Skeletal muscle tissue (tissue), 4 donors: ENCODE results near the gene KRT35. TPM values are rescaled to one million over a fixed set of nuclear protein-coding genes. Genes with fewer than 3 reads are reported as not detected.

Experiments used
- H3K27ac ChIP-seq: one replicate; pipeline ENCODE4 v1.7.0; 2013; ENCODE audit warnings: mild to moderate bottlenecking, low read depth, low read length, inconsistent platforms
- H3K27me3 ChIP-seq, 3 donors: one replicate each; pipeline ENCODE4 v1.7.0; 2013; ENCODE audit warnings: low read length in 3 of 3; ENCODE audit not compliant: control insufficient read depth in 3 of 3, insufficient read depth in 3 of 3
- H3K36me3 ChIP-seq, 3 donors: one replicate each; pipeline ENCODE4 v1.7.0; 2013; ENCODE audit warnings: low read length in 3 of 3; ENCODE audit not compliant: control insufficient read depth in 3 of 3, insufficient read depth in 3 of 3
- H3K4me1 ChIP-seq, 3 donors: one replicate each; pipeline ENCODE4 v1.7.0; 2013; ENCODE audit warnings: low read length in 3 of 3, mild to moderate bottlenecking in 3 of 3; ENCODE audit not compliant: control insufficient read depth in 3 of 3, insufficient read depth in 3 of 3
- H3K4me3 ChIP-seq, 3 donors: one replicate each; pipeline ENCODE4 v1.7.0; 2013; ENCODE audit warnings: low read length in 3 of 3
- H3K9ac ChIP-seq, 3 donors: one replicate each; pipeline ENCODE4 v1.7.0; 2013; ENCODE audit warnings: low read length in 3 of 3, mild to moderate bottlenecking in 3 of 3, moderate library complexity in 2 of 3, low read depth in 1 of 3
- H3K9me3 ChIP-seq, 3 donors: one replicate each; pipeline ENCODE4 v1.7.0; 2013; ENCODE audit warnings: low read length in 3 of 3; ENCODE audit not compliant: control insufficient read depth in 3 of 3
- total RNA-seq: library from RNA; depleted of rRNA; stranded (reverse); fragments of >200 nt; gene quantifications from one replicate; pipeline ENCODE4 v1.2.3, GENCODE V29; 2014
- donor health status: Osteomylitis.

The KRT35 gene
- total RNA-seq, 1 donor from 2014 or later, result not detected

- Histone ChIP-seq H3K27ac (no peak overlapping the region), H3K27me3 (peaks cover 0 to 13% (median 3%) of the 10 kb centered on the region in 3 donors), H3K9ac (no peak overlapping the region), H3K4me1 (peaks cover 0 to 4% (median 0%) of the 10 kb centered on the region in 3 donors), H3K4me3 (no peak overlapping the region), H3K9me3 (no peaks in the 10 kb centered on the region), H3K36me3 (no peaks in the 10 kb centered on the region)
Observed at GRCh38 chr17:41457676-41458075, 23.3 kb downstream of the KRT35 start.

GRCh38 chr17:41456204-41456603 is 24.7 kb downstream of the KRT35 start:
- Histone ChIP-seq H3K9ac (no peak overlapping the region), H3K36me3 (no peaks in the 10 kb centered on the region), H3K27ac (no peak overlapping the region), H3K27me3 (peaks cover 0 to 10% (median 8%) of the 10 kb centered on the region in 3 donors), H3K9me3 (no peaks in the 10 kb centered on the region), H3K4me1 (no peaks in the 10 kb centered on the region), H3K4me3 (no peak overlapping the region)

GRCh38 chr17:41455236-41455635 is 25.7 kb downstream of the KRT35 start:
- H3K9me3 ChIP-seq, result no peaks in the 10 kb centered on the region
- no peak overlapping the region for H3K4me3 ChIP-seq
- no peak overlapping the region for H3K27ac ChIP-seq
- peaks cover 0 to 10% (median 7%) of the 10 kb centered on the region in 3 donors for H3K27me3 ChIP-seq
- H3K4me1 ChIP-seq, result no peaks in the 10 kb centered on the region
- no peaks in the 10 kb centered on the region for H3K36me3 ChIP-seq
- H3K9ac ChIP-seq, result no peak overlapping the region

GRCh38 chr17:41453066-41453465 is 27.9 kb downstream of the KRT35 start:
- H3K36me3 ChIP-seq, result no peaks in the 10 kb centered on the region
- H3K4me1 ChIP-seq, result no peaks in the 10 kb centered on the region
- no peak overlapping the region for H3K4me3 ChIP-seq
- no peak overlapping the region for H3K9ac ChIP-seq
- H3K27me3 ChIP-seq, result peaks cover 0 to 13% (median 8%) of the 10 kb centered on the region in 3 donors
- H3K27ac ChIP-seq, result no peak overlapping the region
- H3K9me3 ChIP-seq, result no peaks in the 10 kb centered on the region

GRCh38 chr17:41452281-41452680 is 28.7 kb downstream of the KRT35 start:
- no peaks in the 10 kb centered on the region for H3K9me3 ChIP-seq
- H3K27ac ChIP-seq, result no peak overlapping the region
- H3K4me3 ChIP-seq, result no peak overlapping the region
- no peaks in the 10 kb centered on the region for H3K4me1 ChIP-seq
- H3K27me3 ChIP-seq, result peaks cover 0 to 18% (median 10%) of the 10 kb centered on the region in 3 donors
- no peaks in the 10 kb centered on the region for H3K36me3 ChIP-seq
- H3K9ac ChIP-seq, result no peak overlapping the region

GRCh38 chr17:41451154-41451728 is 29.7 kb downstream of the KRT35 start:
- Histone ChIP-seq H3K36me3 (no peaks in the 10 kb centered on the region), H3K27me3 (peaks cover 0 to 13% (median 10%) of the 10 kb centered on the region in 3 donors)

GRCh38 chr17:41449008-41449407 is 31.9 kb downstream of the KRT35 start:
- H3K9me3 ChIP-seq, result no peaks in the 10 kb centered on the region
- peaks cover 0 to 16% (median 12%) of the 10 kb centered on the region in 3 donors for H3K27me3 ChIP-seq
- H3K4me3 ChIP-seq, result no peak overlapping the region
- no peak overlapping the region for H3K27ac ChIP-seq
- no peaks in the 10 kb centered on the region for H3K36me3 ChIP-seq
- no peak overlapping the region for H3K9ac ChIP-seq
- H3K4me1 ChIP-seq, result no peaks in the 10 kb centered on the region

More at GRCh38 chr17:41451154-41451728, 29.7 kb downstream of the KRT35 start:
- H3K9me3 ChIP-seq, result no peaks in the 10 kb centered on the region
- H3K4me1 ChIP-seq, result no peaks in the 10 kb centered on the region
- no peak overlapping the region for H3K27ac ChIP-seq
- no peak overlapping the region for H3K4me3 ChIP-seq
- no peak overlapping the region for H3K9ac ChIP-seq

GRCh38 chr17:41448506-41448905 is 32.4 kb downstream of the KRT35 start:
- Histone ChIP-seq H3K36me3 (no peaks in the 10 kb centered on the region), H3K27me3 (peaks cover 0 to 16% (median 12%) of the 10 kb centered on the region in 3 donors)

GRCh38 chr17:41446806-41447205 is 34.1 kb downstream of the KRT35 start:
- Histone ChIP-seq H3K9me3 (no peaks in the 10 kb centered on the region), H3K9ac (no peak overlapping the region), H3K4me1 (no peaks in the 10 kb centered on the region), H3K27ac (no peak overlapping the region), H3K27me3 (peaks cover 0 to 16% (median 10%) of the 10 kb centered on the region in 3 donors), H3K4me3 (no peak overlapping the region), H3K36me3 (no peaks in the 10 kb centered on the region)

More at GRCh38 chr17:41448506-41448905, 32.4 kb downstream of the KRT35 start:
- H3K4me3 ChIP-seq, result no peak overlapping the region
- H3K4me1 ChIP-seq, result no peaks in the 10 kb centered on the region
- H3K27ac ChIP-seq, result no peak overlapping the region
- no peaks in the 10 kb centered on the region for H3K9me3 ChIP-seq
- no peak overlapping the region for H3K9ac ChIP-seq

GRCh38 chr17:41444640-41445039 is 36.3 kb downstream of the KRT35 start:
- Histone ChIP-seq H3K36me3 (no peaks in the 10 kb centered on the region), H3K27me3 (peaks cover 3 to 24% (median 10%) of the 10 kb centered on the region in 3 donors), H3K9ac (no peak overlapping the region), H3K4me1 (no peaks in the 10 kb centered on the region), H3K9me3 (no peaks in the 10 kb centered on the region), H3K4me3 (no peak overlapping the region), H3K27ac (no peak overlapping the region)
